Measurements from ENCODE around the gene SLC4A1. TPM values are rescaled to one million over a fixed set of nuclear protein-coding genes. Genes with fewer than 3 reads are reported as not detected.

The SLC4A1 gene
- total RNA-seq, 1 experiment from 2014 or later = not detected

- Histone ChIP-seq H3K79me2 (ENCODE audit: low read length) (no peaks in the 10 kb centered on the region), H3K9ac (ENCODE audit: low read length) (no peak overlapping the region), H3K4me3 (ENCODE audit: low read length) (no peak overlapping the region), H2AFZ (ENCODE audit: low read length) (no peak overlapping the region), H3K36me3 (ENCODE audit: low read depth, low read length) (no peaks in the 10 kb centered on the region), H4K20me1 (ENCODE audit: low read length) (no peaks in the 10 kb centered on the region), H3K4me1 (ENCODE audit: insufficient read depth, low read length) (no peaks in the 10 kb centered on the region), H3K4me2 (ENCODE audit: low read length) (no peak overlapping the region), H3F3A (ENCODE audit: low read length, unreplicated experiment) (no peaks in the 10 kb centered on the region), H3K9me3 (ENCODE audit: low read length) (no peaks in the 10 kb centered on the region), H3K27me3 (ENCODE audit: low read length) (no peaks in the 10 kb centered on the region), H3K27ac (ENCODE audit: low read length) (no peak overlapping the region), H3K9me2 (replicated peaks; ENCODE audit: low read length) (no peaks in the 10 kb centered on the region)
- ATAC-seq = no peak
- no TSS peak for BruUV-seq (replicated peaks)
- POLR2A ChIA-PET (ENCODE audit: unreplicated experiment) = no interaction called here
- no peak for DNase-seq
- CTCF ChIA-PET = no interaction called here
- TF ChIP-seq EZH2phosphoT487 (IDR thresholded peaks at IDR 0.05; ENCODE audit: borderline replicate concordance, low read length) (no peak), EZH2 (IDR thresholded peaks at IDR 0.05; ENCODE audit: low read length, unreplicated experiment) (no peak), CTCF (conservative IDR thresholded peaks at IDR 0.05; ENCODE audit: low read depth, low read length) (no peak)
- intact Hi-C loops (cut with micrococcal nuclease) = no loop called here
Measured at GRCh38 chr17:44293509-44294226, 25.7 kb upstream of the SLC4A1 start.

- no peaks in the 10 kb centered on the region for H4K20me1 ChIP-seq (ENCODE audit: low read length)
Measured at GRCh38 chr17:44287651-44288050, 19.7 kb upstream of the SLC4A1 start.

More at GRCh38 chr17:44287651-44288050, 19.7 kb upstream of the SLC4A1 start:
- Histone ChIP-seq H3K27me3 (ENCODE audit: low read length) (no peaks in the 10 kb centered on the region), H3F3A (ENCODE audit: low read length, unreplicated experiment) (no peaks in the 10 kb centered on the region), H3K9me2 (replicated peaks; ENCODE audit: low read length) (no peaks in the 10 kb centered on the region), H3K9me3 (ENCODE audit: low read length) (no peaks in the 10 kb centered on the region), H3K4me3 (ENCODE audit: low read length) (no peak overlapping the region), H2AFZ (ENCODE audit: low read length) (no peak overlapping the region), H3K79me2 (ENCODE audit: low read length) (no peaks in the 10 kb centered on the region), H3K36me3 (ENCODE audit: low read depth, low read length) (no peaks in the 10 kb centered on the region), H3K4me2 (ENCODE audit: low read length) (no peak overlapping the region), H3K27ac (ENCODE audit: low read length) (no peak overlapping the region), H3K4me1 (ENCODE audit: insufficient read depth, low read length) (no peaks in the 10 kb centered on the region), H3K9ac (ENCODE audit: low read length) (no peak overlapping the region)
- ATAC-seq = no peak
- DNase-seq = no peak
- intact Hi-C loops (cut with micrococcal nuclease) = no loop called here
- CTCF ChIA-PET = no interaction called here
- TF ChIP-seq EZH2phosphoT487 (IDR thresholded peaks at IDR 0.05; ENCODE audit: borderline replicate concordance, low read length) (no peak), CTCF (conservative IDR thresholded peaks at IDR 0.05; ENCODE audit: low read depth, low read length) (no peak), EZH2 (IDR thresholded peaks at IDR 0.05; ENCODE audit: low read length, unreplicated experiment) (no peak)
- POLR2A ChIA-PET (ENCODE audit: unreplicated experiment) = no interaction called here
- BruUV-seq (replicated peaks) = no TSS peak

Measured in PC-3 (cell line).